Muscle of leg (tissue), 11 donors: ENCODE data around the gene PGD. TPM values are rescaled to one million over a fixed set of nuclear protein-coding genes. Genes with fewer than 3 reads are reported as not detected.

ENCODE experiments used
- DNase-seq: peaks from one replicate; pipeline ENCODE4 v3.0.0; 2013
- H3K27ac ChIP-seq: one replicate; pipeline ENCODE4 v1.5.1; 2013; ENCODE audit warnings: mild to moderate bottlenecking, low read length, control low read depth
- H3K27me3 ChIP-seq: one replicate; pipeline ENCODE4 v1.6.1; 2013; ENCODE audit warnings: low read length; ENCODE audit not compliant: control insufficient read depth, insufficient read depth
- H3K36me3 ChIP-seq: one replicate; pipeline ENCODE4 v1.6.1; 2013; ENCODE audit warnings: low read length; ENCODE audit not compliant: control insufficient read depth, insufficient read depth
- H3K4me1 ChIP-seq: one replicate; pipeline ENCODE4 v1.6.1; 2013; ENCODE audit warnings: low read length; ENCODE audit not compliant: control insufficient read depth, insufficient read depth
- H3K4me3 ChIP-seq: one replicate; pipeline ENCODE4 v1.5.1; 2013; ENCODE audit warnings: low read length, control low read depth
- H3K9me3 ChIP-seq: replicated peaks from 2 replicates; pipeline ENCODE4 v1.6.1; 2013; ENCODE audit warnings: low read depth, low read length; ENCODE audit not compliant: control insufficient read depth
- WGBS: methylation state at CpG from one replicate; pipeline ENCODE4 v1.1.5; 2013; ENCODE audit warnings: missing lambda C conversion rate; ENCODE audit not compliant: insufficient coverage; 5-methylcytosine and 5-hydroxymethylcytosine counted together
- polyA plus RNA-seq, 8 donors: library from polyadenylated mRNA; unstranded; fragments of 120-200 nt; gene quantifications; one replicate each; pipeline versions ENCODE4 v1.2.1 to v1.2.3, GENCODE V29; 2013; ENCODE audit warnings: inconsistent platforms in 1 of 8, low replicate concordance in 1 of 8; ENCODE audit not compliant: insufficient read length in 8 of 8, insufficient read depth in 1 of 8
- total RNA-seq: library from RNA; stranded (reverse); fragments of 120-200 nt; gene quantifications from one replicate; pipeline ENCODE4 v1.2.4, GENCODE V29; 2013

Gene PGD
- total and polyA plus RNA-seq, 9 donors = 51.2 to 150 (median 126) TPM

- peaks cover 3% of the 10 kb centered on the region for H3K36me3 ChIP-seq
- WGBS = 19% methylated on average over 26 of the region's 30 CpGs
- H3K27ac ChIP-seq = peak overlapping the region; percentile 83
- no peaks in the 10 kb centered on the region for H3K9me3 ChIP-seq
- H3K4me1 ChIP-seq = peaks cover 13% of the 10 kb centered on the region
- H3K27me3 ChIP-seq = no peaks in the 10 kb centered on the region
- no peak for DNase-seq
- peak overlapping the region; percentile 72 for H3K4me3 ChIP-seq
Measured at GRCh38 chr1:10431070-10431730, 32.3 kb downstream of the PGD start.

GRCh38 chr1:10432910-10433700, 34.2 kb downstream of the PGD start:
- H3K27me3 ChIP-seq = no peaks in the 10 kb centered on the region
- peaks cover 3% of the 10 kb centered on the region for H3K36me3 ChIP-seq
- 67% methylated on average over 11 of the region's 14 CpGs for WGBS
- DNase-seq = no peak
- no peak overlapping the region for H3K4me3 ChIP-seq
- no peaks in the 10 kb centered on the region for H3K9me3 ChIP-seq
- no peak overlapping the region for H3K27ac ChIP-seq
- H3K4me1 ChIP-seq = peaks cover 10% of the 10 kb centered on the region

- no peak overlapping the region for H3K4me3 ChIP-seq
- no peaks in the 10 kb centered on the region for H3K9me3 ChIP-seq
- 91% methylated on average over 6 of the region's 11 CpGs for WGBS
- peaks cover 10% of the 10 kb centered on the region for H3K4me1 ChIP-seq
- DNase-seq = no peak
- no peak overlapping the region for H3K27ac ChIP-seq
- H3K36me3 ChIP-seq = peaks cover 3% of the 10 kb centered on the region
- H3K27me3 ChIP-seq = no peaks in the 10 kb centered on the region
Measured at GRCh38 chr1:10433790-10434189, 34.9 kb downstream of the PGD start.

GRCh38 chr1:10434590-10434989, 35.7 kb downstream of the PGD start:
- Histone ChIP-seq H3K27me3 (no peaks in the 10 kb centered on the region), H3K4me1 (peaks cover 10% of the 10 kb centered on the region), H3K36me3 (peaks cover 3% of the 10 kb centered on the region), H3K9me3 (no peaks in the 10 kb centered on the region), H3K4me3 (no peak overlapping the region), H3K27ac (no peak overlapping the region)
- DNase-seq = no peak
- no CpG with 5 or more reads among the region's 5 CpGs for WGBS

- no CpG with 5 or more reads among the region's 1 CpG for WGBS
Measured at GRCh38 chr1:10437052-10437451, 38.2 kb downstream of the PGD start.

GRCh38 chr1:10438677-10439163, 39.9 kb downstream of the PGD start:
- 96% methylated on average over 3 of the region's 7 CpGs for WGBS
- Histone ChIP-seq H3K27me3 (no peaks in the 10 kb centered on the region), H3K27ac (no peak overlapping the region), H3K36me3 (peaks cover 6% of the 10 kb centered on the region), H3K9me3 (no peaks in the 10 kb centered on the region), H3K4me3 (no peak overlapping the region), H3K4me1 (no peaks in the 10 kb centered on the region)
- no peak for DNase-seq

More at GRCh38 chr1:10437052-10437451, 38.2 kb downstream of the PGD start:
- Histone ChIP-seq H3K9me3 (no peaks in the 10 kb centered on the region), H3K36me3 (peaks cover 6% of the 10 kb centered on the region), H3K27me3 (no peaks in the 10 kb centered on the region), H3K4me1 (no peaks in the 10 kb centered on the region), H3K27ac (no peak overlapping the region), H3K4me3 (no peak overlapping the region)
- no peak for DNase-seq

- H3K4me3 ChIP-seq = no peak overlapping the region
- no CpG with 5 or more reads among the region's 2 CpGs for WGBS
- no peak overlapping the region for H3K27ac ChIP-seq
- H3K36me3 ChIP-seq = peaks cover 7% of the 10 kb centered on the region
- H3K9me3 ChIP-seq = no peaks in the 10 kb centered on the region
- DNase-seq = no peak
- H3K4me1 ChIP-seq = no peaks in the 10 kb centered on the region
- no peaks in the 10 kb centered on the region for H3K27me3 ChIP-seq
Measured at GRCh38 chr1:10440305-10440704, 41.4 kb downstream of the PGD start.

- no peaks in the 10 kb centered on the region for H3K4me1 ChIP-seq
- H3K36me3 ChIP-seq = peaks cover 7% of the 10 kb centered on the region
- no peaks in the 10 kb centered on the region for H3K9me3 ChIP-seq
- H3K27me3 ChIP-seq = no peaks in the 10 kb centered on the region
- no peak for DNase-seq
- WGBS = 100% methylated on average over 1 of the region's 5 CpGs
- no peak overlapping the region for H3K27ac ChIP-seq
- H3K4me3 ChIP-seq = no peak overlapping the region
Measured at GRCh38 chr1:10440794-10441193, 41.9 kb downstream of the PGD start.

- Histone ChIP-seq H3K27ac (no peak overlapping the region), H3K4me3 (no peak overlapping the region), H3K27me3 (no peaks in the 10 kb centered on the region), H3K4me1 (no peaks in the 10 kb centered on the region), H3K9me3 (no peaks in the 10 kb centered on the region), H3K36me3 (peaks cover 7% of the 10 kb centered on the region)
- DNase-seq = no peak
- WGBS = 75% methylated on average over 1 of the region's 6 CpGs
Measured at GRCh38 chr1:10444248-10444647, 45.4 kb downstream of the PGD start.

GRCh38 chr1:10444795-10445397, 46.0 kb downstream of the PGD start:
- Histone ChIP-seq H3K9me3 (no peaks in the 10 kb centered on the region), H3K36me3 (peaks cover 7% of the 10 kb centered on the region), H3K27me3 (no peaks in the 10 kb centered on the region), H3K27ac (no peak overlapping the region), H3K4me3 (no peak overlapping the region), H3K4me1 (peaks cover 2% of the 10 kb centered on the region)
- 77% methylated on average over 2 of the region's 7 CpGs for WGBS
- no peak for DNase-seq
